Neural crest cell (in vitro differentiated cells): ENCODE data around the gene GPNMB. TPM values are rescaled to one million over a fixed set of nuclear protein-coding genes. Genes with fewer than 3 reads are reported as not detected.
"Not testable (repeated sequence)": the region's sequence is repeated elsewhere in the genome, so short reads cannot be mapped to it uniquely, and the experiment has no call there.

Source experiments
- DNase-seq: peaks from one replicate; pipeline ENCODE4 v3.0.0; 2021; ENCODE audit warnings: low read depth, mixed read lengths, low spot score
- H3K27ac Mint-ChIP-seq: one replicate; pipeline ENCODE4 v1.8.0; 2021; ENCODE audit warnings: mild to moderate bottlenecking, mixed read lengths; ENCODE audit not compliant: unreplicated experiment
- H3K27me3 Mint-ChIP-seq: 2 replicates; pipeline ENCODE4 v1.8.0; 2021; ENCODE audit warnings: low read depth, mild to moderate bottlenecking, mixed read lengths
- H3K36me3 Mint-ChIP-seq: 2 replicates; pipeline ENCODE4 v1.8.0; 2021; ENCODE audit warnings: low read depth, mild to moderate bottlenecking, mixed read lengths
- H3K4me1 Mint-ChIP-seq: 2 replicates; pipeline ENCODE4 v1.8.0; 2021; ENCODE audit warnings: mixed read lengths
- H3K4me3 Mint-ChIP-seq: one replicate; pipeline ENCODE4 v1.8.0; 2021; ENCODE audit warnings: mild to moderate bottlenecking, mixed read lengths
- H3K9me3 Mint-ChIP-seq: 2 replicates; pipeline ENCODE4 v1.8.0; 2021; ENCODE audit warnings: mixed read lengths
- CTCF ChIP-seq: fragments of 200-600 bp; sonication (generic); conservative IDR thresholded peaks from 2 replicates; pipeline ENCODE4 v1.5.0; 2021; ENCODE audit warnings: antibody characterized with exemption, mild to moderate bottlenecking
- total RNA-seq: library from RNA; stranded (reverse); gene quantifications from 2 replicates; pipeline ENCODE4 v1.2.1, GENCODE V29; 2021

GPNMB gene
- total RNA-seq, 1 donor from 2014 or later: not detected

DNA sequence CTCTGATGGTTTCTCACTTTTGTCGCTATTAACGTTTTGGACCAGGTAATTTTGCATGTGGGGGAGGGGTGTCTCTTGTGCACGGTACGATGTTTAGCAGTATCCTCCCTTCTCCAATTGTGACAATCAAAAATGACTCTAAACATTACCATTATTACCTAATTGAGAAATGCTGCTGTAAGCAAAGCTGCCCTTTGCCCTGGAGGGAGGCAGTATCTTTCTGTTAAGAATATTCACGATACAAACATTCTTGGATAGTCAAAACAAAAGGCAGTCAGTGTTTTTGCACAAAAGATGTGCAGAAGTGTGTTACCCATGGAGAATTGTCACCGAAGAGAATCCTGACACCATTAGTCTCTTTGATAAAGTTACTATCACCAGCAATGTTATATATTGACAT lies 62.2 kb downstream of the GPNMB start:
- Mint-ChIP-seq H3K36me3 (peaks cover 39% of the 10 kb centered on the region), H3K9me3 (peaks cover 3% of the 10 kb centered on the region), H3K4me3 (no peak overlapping the region), H3K27me3 (no peaks in the 10 kb centered on the region), H3K27ac (no peak overlapping the region), H3K4me1 (peaks cover 22% of the 10 kb centered on the region)
- DNase-seq: no peak
- TF ChIP-seq CTCF: no peak

DNA sequence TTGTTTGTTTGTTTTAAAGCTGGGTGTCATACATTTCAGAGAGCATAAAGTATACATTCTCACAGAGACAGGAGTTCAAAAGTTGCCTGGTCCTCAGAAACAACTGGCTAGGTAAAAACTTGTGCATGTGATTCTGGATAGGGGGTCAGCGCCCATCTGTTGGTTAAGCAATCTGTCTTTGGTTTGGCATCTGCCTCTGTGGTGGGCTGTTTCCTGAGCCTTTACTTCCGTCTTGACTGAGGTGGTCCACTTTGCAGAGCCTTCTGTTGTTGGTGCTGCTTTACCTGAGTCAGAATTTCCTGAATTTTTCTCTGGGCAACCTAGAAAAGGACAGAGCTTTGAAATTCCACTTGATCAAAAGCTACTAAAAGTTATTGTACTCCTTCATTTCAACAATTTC lies 65.6 kb downstream of the GPNMB start:
- DNase-seq, H3K27me3 Mint-ChIP-seq, H3K27ac Mint-ChIP-seq, H3K4me3 Mint-ChIP-seq, H3K4me1 Mint-ChIP-seq, H3K9me3 Mint-ChIP-seq: not testable (repeated sequence)
- H3K36me3 Mint-ChIP-seq: peaks cover 17% of the 10 kb centered on the region

GRCh38 chr7:23315366-23315765 lies 68.8 kb downstream of the GPNMB start:
- Mint-ChIP-seq H3K9me3 (no peaks in the 10 kb centered on the region), H3K4me3 (no peak overlapping the region)

More at GRCh38 chr7:23315366-23315765, 68.8 kb downstream of the GPNMB start:
- no peaks in the 10 kb centered on the region for H3K4me1 Mint-ChIP-seq
- no peak for DNase-seq
- TF ChIP-seq CTCF: no peak
- no peaks in the 10 kb centered on the region for H3K27me3 Mint-ChIP-seq
- H3K36me3 Mint-ChIP-seq: peaks cover 27% of the 10 kb centered on the region
- no peak overlapping the region for H3K27ac Mint-ChIP-seq

Other genes with a start within 250 kb of the GPNMB start
- 62.3 and 73.7 TPM in 2 replicates for gene HYCC1, start 232.6 kb upstream of the GPNMB start, total RNA-seq
- 45.6 and 47.6 TPM in 2 replicates for gene KLHL7, start 141.0 kb upstream of the GPNMB start, total RNA-seq
- 50.3 and 56.2 TPM in 2 replicates for gene NUP42, start 64.7 kb upstream of the GPNMB start, total RNA-seq
- gene MALSU1, start 52.6 kb downstream of the GPNMB start, total RNA-seq: 56.1 and 60.9 TPM in 2 replicates
- 117 and 118 TPM in 2 replicates for gene IGF2BP3, start 223.7 kb downstream of the GPNMB start, total RNA-seq